ENCODE measurements around the gene S100A2. TPM values are rescaled to one million over a fixed set of nuclear protein-coding genes. Genes with fewer than 3 reads are reported as not detected.

S100A2 gene
- total and polyA plus RNA-seq, 2 of the 8 experiments (the other 6 are each of a cell fraction or from before 2014, with no cell fraction given) = 0.86 TPM; not detected in 1

DNA sequence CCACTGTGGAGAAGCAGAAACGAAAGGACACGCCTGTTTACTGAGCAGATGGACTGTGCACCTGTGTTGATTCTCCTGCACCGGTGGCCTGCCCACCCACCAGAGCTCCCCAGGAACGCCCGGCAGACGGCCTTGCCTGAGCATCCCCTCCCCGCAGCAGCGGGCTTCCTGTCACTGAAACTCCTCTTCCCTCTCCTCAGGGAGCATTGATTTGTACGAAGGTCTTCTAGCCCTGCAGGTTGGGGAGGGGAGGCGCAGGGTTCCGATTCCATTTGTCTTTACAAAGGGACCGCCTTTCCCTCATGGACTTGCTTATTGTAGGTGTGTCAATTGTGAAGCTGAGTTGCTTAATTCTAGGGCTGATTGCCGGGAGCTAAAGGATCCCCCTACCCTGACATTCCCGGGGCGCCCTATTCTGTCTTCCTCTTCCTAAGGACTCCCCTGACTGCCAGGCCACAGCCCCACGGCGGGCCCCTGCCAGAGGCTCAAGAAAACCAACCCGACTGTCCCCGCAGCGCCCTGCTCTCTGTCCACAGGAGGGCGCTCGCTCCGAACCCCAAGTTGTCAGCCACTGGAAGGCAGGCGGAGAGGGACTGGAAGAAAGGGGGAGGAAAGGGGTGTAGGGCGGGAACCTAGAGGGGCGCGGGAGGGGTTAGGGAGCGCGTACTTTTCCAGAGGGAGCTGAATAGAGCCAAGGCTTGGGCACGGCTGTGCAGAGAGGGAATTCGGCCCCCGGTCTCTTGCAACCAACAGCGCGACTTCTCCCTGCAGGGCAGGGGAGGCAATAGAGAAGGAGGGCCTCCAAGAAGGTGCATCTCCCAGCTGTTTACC lies 32.7 kb downstream of the S100A2 start (continued):
- TF ChIP-seq SAP30 (IDR thresholded peaks at IDR 0.05; ENCODE audit: insufficient read depth, insufficient replicate concordance, low read length) = peak; percentile 62
- no peak for TF ChIP-seq SIX5 (IDR thresholded peaks at IDR 0.05; ENCODE audit: low read depth, low read length)
- peak; percentile 65 for TF ChIP-seq ASH2L (IDR thresholded peaks at IDR 0.05; ENCODE audit: low read length)
- 0 out of 2 replicates have a peak, but pooled peaks have one; percentile 31 for TF ChIP-seq JUND (IDR thresholded peaks at IDR 0.05; ENCODE audit: low read length)
- no peak for TF ChIP-seq SUZ12 (IDR thresholded peaks at IDR 0.05; ENCODE audit: low read length)
- no peak for TF ChIP-seq CEBPB (IDR thresholded peaks at IDR 0.05; ENCODE audit: low read depth, low read length)
- peak; percentile 39 for TF ChIP-seq CTBP2 (IDR thresholded peaks at IDR 0.05; ENCODE audit: borderline replicate concordance, insufficient read depth, insufficient read length, low read length)
- no peak for TF ChIP-seq CREB1 (IDR thresholded peaks at IDR 0.05)
- TF ChIP-seq, protein P1, sequence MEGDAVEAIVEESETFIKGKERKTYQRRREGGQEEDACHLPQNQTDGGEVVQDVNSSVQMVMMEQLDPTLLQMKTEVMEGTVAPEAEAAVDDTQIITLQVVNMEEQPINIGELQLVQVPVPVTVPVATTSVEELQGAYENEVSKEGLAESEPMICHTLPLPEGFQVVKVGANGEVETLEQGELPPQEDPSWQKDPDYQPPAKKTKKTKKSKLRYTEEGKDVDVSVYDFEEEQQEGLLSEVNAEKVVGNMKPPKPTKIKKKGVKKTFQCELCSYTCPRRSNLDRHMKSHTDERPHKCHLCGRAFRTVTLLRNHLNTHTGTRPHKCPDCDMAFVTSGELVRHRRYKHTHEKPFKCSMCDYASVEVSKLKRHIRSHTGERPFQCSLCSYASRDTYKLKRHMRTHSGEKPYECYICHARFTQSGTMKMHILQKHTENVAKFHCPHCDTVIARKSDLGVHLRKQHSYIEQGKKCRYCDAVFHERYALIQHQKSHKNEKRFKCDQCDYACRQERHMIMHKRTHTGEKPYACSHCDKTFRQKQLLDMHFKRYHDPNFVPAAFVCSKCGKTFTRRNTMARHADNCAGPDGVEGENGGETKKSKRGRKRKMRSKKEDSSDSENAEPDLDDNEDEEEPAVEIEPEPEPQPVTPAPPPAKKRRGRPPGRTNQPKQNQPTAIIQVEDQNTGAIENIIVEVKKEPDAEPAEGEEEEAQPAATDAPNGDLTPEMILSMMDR (IDR thresholded peaks at IDR 0.05; ENCODE audit: control extremely low read depth in 1 of 3, insufficient read depth in 1 of 3, low read depth in 1 of 3, low read length in 3 of 3) = peak; percentile 85 to 93 (median 86)
- TF ChIP-seq GABPA (IDR thresholded peaks at IDR 0.05; ENCODE audit: borderline replicate concordance, insufficient read depth, low read length) = no peak
- TF ChIP-seq SIRT6 (IDR thresholded peaks at IDR 0.05; ENCODE audit: low read length) = no peak
- TF ChIP-seq CBX8 (IDR thresholded peaks at IDR 0.05; ENCODE audit: borderline replicate concordance, low read depth, low read length) = no peak
- peak; percentile 46; the same call in 1 of the 2 replicates for TF ChIP-seq YY1 (IDR thresholded peaks at IDR 0.05; ENCODE audit: low read depth, low read length)
- no peak for TF ChIP-seq KDM1A (IDR thresholded peaks at IDR 0.05; ENCODE audit: borderline replicate concordance, low read length)
- TF ChIP-seq HDAC6 (IDR thresholded peaks at IDR 0.05; ENCODE audit: low read depth, low read length) = no peak
- TF ChIP-seq, protein P2, sequence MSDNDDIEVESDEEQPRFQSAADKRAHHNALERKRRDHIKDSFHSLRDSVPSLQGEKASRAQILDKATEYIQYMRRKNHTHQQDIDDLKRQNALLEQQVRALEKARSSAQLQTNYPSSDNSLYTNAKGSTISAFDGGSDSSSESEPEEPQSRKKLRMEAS (IDR thresholded peaks at IDR 0.05) = peak; percentile 46; the same call in 1 of the 2 replicates
- no peak for TF ChIP-seq POLR2AphosphoS5 (IDR thresholded peaks at IDR 0.05; ENCODE audit: low read depth, low read length)
- TF ChIP-seq PHF8 (conservative IDR thresholded peaks at IDR 0.05; ENCODE audit: low read depth, low read length) = no peak
- TF ChIP-seq BRCA1 (IDR thresholded peaks at IDR 0.05; ENCODE audit: low read depth, low read length) = no peak
- TF ChIP-seq, protein P3, sequence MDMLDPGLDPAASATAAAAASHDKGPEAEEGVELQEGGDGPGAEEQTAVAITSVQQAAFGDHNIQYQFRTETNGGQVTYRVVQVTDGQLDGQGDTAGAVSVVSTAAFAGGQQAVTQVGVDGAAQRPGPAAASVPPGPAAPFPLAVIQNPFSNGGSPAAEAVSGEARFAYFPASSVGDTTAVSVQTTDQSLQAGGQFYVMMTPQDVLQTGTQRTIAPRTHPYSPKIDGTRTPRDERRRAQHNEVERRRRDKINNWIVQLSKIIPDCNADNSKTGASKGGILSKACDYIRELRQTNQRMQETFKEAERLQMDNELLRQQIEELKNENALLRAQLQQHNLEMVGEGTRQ (IDR thresholded peaks at IDR 0.05; ENCODE audit: low read length) = no peak
